Mononuclear cell (primary cell): ENCODE measurements around the gene TECPR1. TPM values are rescaled to one million over a fixed set of nuclear protein-coding genes. Genes with fewer than 3 reads are reported as not detected.

Experiments
- H3K27me3 ChIP-seq: 2 replicates; pipeline ENCODE4 v1.6.0; 2011; ENCODE audit warnings: low read length, control low read depth; ENCODE audit not compliant: insufficient read depth
- H3K4me1 ChIP-seq: 2 replicates; pipeline ENCODE4 v1.5.1; 2011; ENCODE audit warnings: mild to moderate bottlenecking, low read length, control low read depth; ENCODE audit not compliant: insufficient read depth
- H3K4me3 ChIP-seq: 2 replicates; pipeline ENCODE4 v1.5.1; 2011; ENCODE audit warnings: mild to moderate bottlenecking, low read length, moderate library complexity
- H3K9me3 ChIP-seq: 2 replicates; pipeline ENCODE4 v1.5.1; 2011; ENCODE audit warnings: low read depth, mild to moderate bottlenecking, control low read depth, low read length
- total RNA-seq: library from RNA; depleted of rRNA; stranded (reverse); fragments of >200 nt; gene quantifications from one replicate; pipeline ENCODE4 v1.2.3, GENCODE V29; 2012

TECPR1 gene
- total RNA-seq, 1 donor, result 29.8 TPM

GRCh38 chr7:98287486-98287959 lies 35.5 kb upstream of the TECPR1 start:
- Histone ChIP-seq H3K4me1 (peaks cover 69% of the 10 kb centered on the region), H3K27me3 (no peaks in the 10 kb centered on the region), H3K9me3 (no peaks in the 10 kb centered on the region), H3K4me3 (no peak overlapping the region)

GRCh38 chr7:98286701-98287485 lies 34.9 kb upstream of the TECPR1 start:
- no peak overlapping the region for H3K4me3 ChIP-seq
- no peaks in the 10 kb centered on the region for H3K9me3 ChIP-seq
- no peaks in the 10 kb centered on the region for H3K27me3 ChIP-seq
- peaks cover 74% of the 10 kb centered on the region for H3K4me1 ChIP-seq

DNA sequence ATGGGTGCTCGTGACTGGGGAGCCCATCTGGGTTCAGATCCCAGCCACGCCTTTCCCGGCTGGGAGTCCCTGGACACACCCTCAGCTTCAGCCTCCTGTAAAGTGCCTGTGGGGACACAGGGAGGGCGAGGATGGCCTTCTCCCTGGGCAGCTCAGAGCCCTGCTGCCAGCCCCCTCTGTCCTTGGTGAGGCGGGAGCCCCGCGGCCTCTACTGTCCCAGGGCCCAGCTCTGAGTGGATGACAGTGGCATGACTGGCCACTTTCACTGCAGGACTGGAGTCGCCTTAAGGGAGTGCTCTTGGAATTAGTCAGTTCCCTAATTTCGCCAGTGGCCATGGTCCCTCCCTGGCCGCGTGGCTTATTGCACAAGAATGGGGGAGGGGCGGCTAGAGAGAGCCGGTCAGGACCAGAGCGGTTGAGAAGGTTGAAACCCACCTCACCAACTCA lies 34.1 kb upstream of the TECPR1 start:
- Histone ChIP-seq H3K9me3 (no peaks in the 10 kb centered on the region), H3K27me3 (no peaks in the 10 kb centered on the region), H3K4me1 (peaks cover 74% of the 10 kb centered on the region), H3K4me3 (no peak overlapping the region)

- Histone ChIP-seq H3K4me3 (peak overlapping the region; percentile 77), H3K4me1 (peaks cover 80% of the 10 kb centered on the region), H3K27me3 (no peaks in the 10 kb centered on the region), H3K9me3 (no peaks in the 10 kb centered on the region)
Measured at GRCh38 chr7:98285157-98286092, 33.4 kb upstream of the TECPR1 start.

DNA sequence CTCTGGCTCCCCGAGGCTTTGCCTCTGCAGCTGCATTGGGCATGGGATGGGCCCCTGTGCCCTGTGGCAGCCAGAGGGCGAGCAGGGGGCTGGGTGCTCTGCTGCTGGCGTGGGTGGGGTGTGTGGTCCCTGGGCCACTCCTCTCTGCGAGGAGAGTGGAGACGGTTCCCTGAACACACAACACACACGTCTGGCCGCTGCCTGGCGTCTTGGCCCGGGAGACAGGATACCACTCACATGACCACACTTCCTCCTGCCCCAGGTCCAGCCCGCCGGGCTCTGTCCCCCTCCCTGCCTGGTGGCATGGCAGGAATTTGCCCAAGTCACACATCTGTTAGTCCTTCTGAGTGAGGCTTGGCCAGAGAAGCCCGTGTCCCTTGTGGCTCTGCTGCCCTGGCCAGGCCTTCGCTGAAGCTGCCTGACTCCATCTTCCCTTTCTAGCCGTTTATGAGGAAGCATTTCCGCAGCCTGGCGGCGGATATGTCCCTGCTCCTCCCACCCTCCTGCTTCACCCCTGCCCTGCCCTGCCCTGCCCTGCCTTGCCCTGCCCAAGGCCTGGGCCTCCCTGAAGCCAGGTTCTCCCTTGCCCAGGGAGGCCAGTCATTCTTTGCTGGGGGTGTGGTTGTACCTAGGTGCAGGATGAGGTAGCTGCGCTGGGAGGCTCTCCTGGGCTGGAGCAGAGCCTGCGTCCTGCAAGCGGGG lies 32.5 kb upstream of the TECPR1 start:
- H3K4me1 ChIP-seq, result peaks cover 81% of the 10 kb centered on the region
- H3K27me3 ChIP-seq, result no peaks in the 10 kb centered on the region
- peak overlapping the region; percentile 77 for H3K4me3 ChIP-seq
- no peaks in the 10 kb centered on the region for H3K9me3 ChIP-seq

DNA sequence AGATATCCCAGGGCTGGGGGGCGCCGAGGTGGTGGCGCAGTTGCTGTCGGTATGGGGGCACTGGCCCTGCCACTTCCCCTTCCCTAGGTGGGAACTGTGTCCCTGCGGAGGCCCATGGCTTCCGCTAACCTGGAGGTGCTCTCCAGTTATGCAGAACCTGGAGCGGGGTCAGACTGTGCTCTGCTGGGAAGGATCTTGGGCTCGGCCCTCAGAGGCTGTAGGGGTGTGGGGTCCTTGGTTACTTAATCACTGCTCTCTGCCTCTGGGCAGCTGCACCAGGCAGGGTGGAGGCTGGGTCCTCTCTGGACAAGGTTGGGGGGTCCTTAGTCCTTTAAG lies 31.8 kb upstream of the TECPR1 start:
- Histone ChIP-seq H3K4me3 (peak overlapping the region; percentile 77), H3K4me1 (peaks cover 75% of the 10 kb centered on the region), H3K27me3 (no peaks in the 10 kb centered on the region), H3K9me3 (no peaks in the 10 kb centered on the region)

DNA sequence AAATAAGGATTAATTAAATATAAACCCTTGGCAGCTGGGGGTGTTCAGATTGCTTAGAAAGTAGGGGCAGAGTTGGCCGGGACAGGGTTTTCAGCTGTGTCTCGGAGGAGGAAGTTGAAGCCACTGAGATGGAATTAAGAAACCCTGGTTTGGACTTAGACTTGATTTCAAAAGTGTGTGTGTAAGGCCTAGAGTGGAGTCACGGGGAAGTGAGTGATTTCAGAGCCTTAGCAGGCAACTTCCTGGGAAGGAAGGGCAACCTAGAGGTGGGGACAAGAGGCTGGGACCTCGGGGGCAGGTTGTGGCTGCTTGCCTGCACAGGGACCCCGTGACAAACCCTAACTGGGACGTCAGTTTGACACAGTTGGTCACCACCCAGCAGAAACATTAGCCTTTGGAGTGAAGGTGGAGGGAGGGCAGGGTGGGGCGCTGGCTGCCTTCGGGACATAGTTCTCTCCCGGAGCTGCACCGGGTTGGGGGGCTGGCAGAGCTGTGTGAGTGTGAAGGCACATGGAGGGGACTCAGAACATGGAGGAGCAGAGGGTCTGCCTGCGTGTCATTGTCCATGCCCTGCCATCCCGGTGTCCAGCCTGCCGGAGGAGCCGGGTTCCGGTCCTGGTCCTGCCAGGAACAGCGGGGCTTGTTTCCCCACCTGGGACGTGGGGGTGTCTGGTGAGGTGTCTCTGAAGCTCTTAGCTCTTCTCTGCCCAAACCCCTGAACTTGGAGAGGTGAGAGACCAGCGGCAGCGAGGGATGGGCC lies 31.3 kb upstream of the TECPR1 start:
- Histone ChIP-seq H3K27me3 (no peaks in the 10 kb centered on the region), H3K9me3 (no peaks in the 10 kb centered on the region), H3K4me1 (peaks cover 72% of the 10 kb centered on the region), H3K4me3 (peak overlapping the region; percentile 77)

- Histone ChIP-seq H3K9me3 (no peaks in the 10 kb centered on the region), H3K4me1 (peaks cover 66% of the 10 kb centered on the region), H3K27me3 (no peaks in the 10 kb centered on the region), H3K4me3 (peak overlapping the region; percentile 77)
Measured at GRCh38 chr7:98282703-98283102, 30.7 kb upstream of the TECPR1 start.

- no peaks in the 10 kb centered on the region for H3K9me3 ChIP-seq
- peak overlapping the region; percentile 77 for H3K4me3 ChIP-seq
- H3K27me3 ChIP-seq, result no peaks in the 10 kb centered on the region
- H3K4me1 ChIP-seq, result peaks cover 62% of the 10 kb centered on the region
Measured at GRCh38 chr7:98281757-98282606, 29.9 kb upstream of the TECPR1 start.

DNA sequence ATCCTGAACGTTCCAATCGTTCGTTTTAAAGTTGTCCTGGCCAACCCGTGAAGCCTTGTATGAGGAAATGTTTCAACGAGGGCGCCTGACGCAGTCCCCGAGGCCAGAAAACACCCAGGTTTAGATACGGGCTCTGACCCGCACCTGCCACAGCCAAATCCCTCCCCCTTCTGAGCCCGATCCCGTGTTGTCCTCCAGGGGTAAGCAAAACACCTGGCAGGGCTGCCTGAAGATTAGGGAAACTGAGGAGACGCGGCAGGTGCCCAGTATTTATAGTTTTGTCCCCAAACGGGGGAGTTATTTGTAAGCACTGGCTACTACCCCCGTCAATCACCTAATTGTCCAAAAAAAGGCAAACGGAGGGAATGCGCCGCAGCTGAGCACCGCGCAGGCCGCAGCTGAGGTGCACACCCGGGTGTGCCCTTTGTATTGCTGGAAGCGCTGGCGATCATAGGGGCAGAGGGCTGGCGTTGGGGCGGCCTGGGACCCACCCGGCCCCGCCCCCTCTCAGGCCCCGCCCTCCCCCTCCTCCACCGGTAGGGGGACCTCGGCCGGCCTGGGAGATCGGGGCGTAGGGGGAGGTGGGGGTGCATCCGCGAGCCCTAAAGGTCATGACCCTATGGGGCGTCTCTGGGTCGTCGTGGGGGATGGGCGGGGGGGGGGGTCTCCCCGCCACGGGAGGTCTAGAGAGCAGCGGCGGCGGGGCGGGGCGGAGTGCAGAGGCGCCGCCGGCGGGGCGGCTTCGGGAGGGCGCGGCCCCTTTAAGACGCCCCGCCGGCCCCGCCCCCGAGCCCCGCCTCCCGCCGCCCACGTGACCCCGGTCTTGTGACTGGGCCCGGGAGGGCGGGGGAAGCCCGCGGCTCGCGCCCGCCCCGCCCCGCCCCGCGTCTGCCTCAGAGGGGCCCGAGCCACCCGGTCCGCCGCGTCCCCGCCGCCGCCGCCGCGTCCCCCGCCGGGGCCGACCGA lies 29.0 kb upstream of the TECPR1 start, which contains the start of gene BRI3:
BRI3 (plus strand) TSS at position 896 of the 966 bp plus-strand sequence. CDS start 110 bp downstream, outside the sequence.
- Histone ChIP-seq H3K9me3 (no peaks in the 10 kb centered on the region), H3K4me1 (peaks cover 61% of the 10 kb centered on the region), H3K27me3 (no peaks in the 10 kb centered on the region), H3K4me3 (peak within 1 kb of the TSS; percentile 77)

DNA sequence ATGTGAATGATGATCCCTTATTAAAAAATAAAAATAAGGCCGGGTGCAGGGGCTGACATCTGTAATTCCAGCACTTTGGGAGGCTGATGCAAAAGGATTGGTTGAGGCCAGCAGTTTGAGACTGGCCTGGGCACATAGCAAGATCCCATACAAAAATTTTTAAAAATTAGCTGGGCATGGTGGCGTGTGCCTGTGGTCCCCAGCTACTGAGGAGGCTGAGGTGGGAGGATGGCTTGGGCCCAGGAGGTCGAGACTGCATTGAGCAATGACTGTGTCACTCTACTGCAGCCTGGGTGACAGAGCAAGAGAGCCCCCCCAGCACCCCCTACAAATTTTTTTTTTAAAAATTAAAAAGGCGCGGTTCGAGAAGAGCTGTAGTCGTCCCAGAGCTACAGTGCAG lies 28.3 kb upstream of the TECPR1 start:
- peak overlapping the region; percentile 60 for H3K4me3 ChIP-seq
- H3K27me3 ChIP-seq, result no peaks in the 10 kb centered on the region
- H3K9me3 ChIP-seq, result no peaks in the 10 kb centered on the region
- H3K4me1 ChIP-seq, result peaks cover 60% of the 10 kb centered on the region

GRCh38 chr7:98278936-98279335 lies 26.9 kb upstream of the TECPR1 start:
- H3K9me3 ChIP-seq, result no peaks in the 10 kb centered on the region
- H3K27me3 ChIP-seq, result no peaks in the 10 kb centered on the region
- no peak overlapping the region for H3K4me3 ChIP-seq
- peaks cover 60% of the 10 kb centered on the region for H3K4me1 ChIP-seq

DNA sequence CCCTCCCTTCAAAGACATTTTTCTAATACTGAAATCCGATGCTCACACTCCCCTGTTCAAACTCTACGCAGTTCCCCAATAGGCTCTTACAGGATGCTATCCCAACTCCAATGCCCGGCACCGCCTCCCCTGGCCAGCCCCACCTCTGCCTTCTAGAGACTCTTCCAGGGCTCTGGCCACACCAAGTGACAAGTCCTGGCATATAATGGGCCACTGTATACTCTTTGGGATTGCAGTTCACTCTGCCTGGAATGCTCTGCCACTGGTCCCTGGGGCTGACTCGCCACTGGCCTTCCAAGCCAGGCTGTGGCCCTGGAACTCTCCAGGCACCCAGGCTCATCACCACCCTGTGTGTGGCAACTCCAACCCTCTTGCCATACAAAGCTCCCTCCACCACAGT lies 26.4 kb upstream of the TECPR1 start:
- no peaks in the 10 kb centered on the region for H3K9me3 ChIP-seq

More for the DNA sequence above, 26.4 kb upstream of the TECPR1 start:
- Histone ChIP-seq H3K4me3 (no peak overlapping the region), H3K27me3 (no peaks in the 10 kb centered on the region), H3K4me1 (peaks cover 58% of the 10 kb centered on the region)
